Epithelial cell of proximal tubule (primary cell): ENCODE results near the gene PUS10. TPM values are rescaled to one million over a fixed set of nuclear protein-coding genes. Genes with fewer than 3 reads are reported as not detected.

ENCODE experiments used
- DNase-seq: peaks from one replicate; pipeline ENCODE4 v3.0.0-alpha.2; 2011; ENCODE audit warnings: low read depth
- H3K4me3 ChIP-seq: 2 replicates; pipeline ENCODE4 v1.5.1; 2011; ENCODE audit warnings: low read depth, mild to moderate bottlenecking, low read length
- CTCF ChIP-seq: conservative IDR thresholded peaks from 2 replicates; pipeline ENCODE4 v1.5.1; 2012; ENCODE audit warnings: low read depth, mild to moderate bottlenecking, low read length
- total RNA-seq: library from RNA; depleted of rRNA; stranded (reverse); fragments of >200 nt; gene quantifications from 2 replicates; pipeline ENCODE4 v1.2.3, GENCODE V29; 2015

PUS10 gene
- total RNA-seq, 1 donor from 2014 or later: 2.0 TPM

GRCh38 chr2:60979231-60979630 lies 38.8 kb downstream of the PUS10 start:
- no peak overlapping the region for H3K4me3 ChIP-seq
- no peak for DNase-seq
- TF ChIP-seq CTCF: no peak

- no peak for TF ChIP-seq CTCF
- no peak overlapping the region for H3K4me3 ChIP-seq
- no peak for DNase-seq
Observed at GRCh38 chr2:60977562-60977895, 40.5 kb downstream of the PUS10 start.

GRCh38 chr2:60976875-60977561 lies 41.0 kb downstream of the PUS10 start:
- DNase-seq: no peak
- H3K4me3 ChIP-seq: no peak overlapping the region
- no peak for TF ChIP-seq CTCF

- no peak for TF ChIP-seq CTCF
- DNase-seq: no peak
- H3K4me3 ChIP-seq: no peak overlapping the region
Observed at GRCh38 chr2:60976256-60976850, 41.7 kb downstream of the PUS10 start.

- no peak for TF ChIP-seq CTCF
- DNase-seq: no peak
- no peak overlapping the region for H3K4me3 ChIP-seq
Observed at GRCh38 chr2:60974652-60975051, 43.4 kb downstream of the PUS10 start.

GRCh38 chr2:60973705-60974104 lies 44.4 kb downstream of the PUS10 start:
- no peak for DNase-seq
- no peak for TF ChIP-seq CTCF
- no peak overlapping the region for H3K4me3 ChIP-seq

- DNase-seq: no peak
- no peak overlapping the region for H3K4me3 ChIP-seq
Observed at GRCh38 chr2:60972889-60973656, 45.0 kb downstream of the PUS10 start.

More at GRCh38 chr2:60972889-60973656, 45.0 kb downstream of the PUS10 start:
- no peak for TF ChIP-seq CTCF
